Activated CD4-positive, CD25-positive, alpha-beta regulatory T cell (primary cell): ENCODE results near the gene CNOT6.

Source experiments
- DNase-seq, 4 experiments: peaks; one replicate each; lab custom pipeline; 2025; lab: John Stamatoyannopoulos, UW

Gene CNOT6

DNA sequence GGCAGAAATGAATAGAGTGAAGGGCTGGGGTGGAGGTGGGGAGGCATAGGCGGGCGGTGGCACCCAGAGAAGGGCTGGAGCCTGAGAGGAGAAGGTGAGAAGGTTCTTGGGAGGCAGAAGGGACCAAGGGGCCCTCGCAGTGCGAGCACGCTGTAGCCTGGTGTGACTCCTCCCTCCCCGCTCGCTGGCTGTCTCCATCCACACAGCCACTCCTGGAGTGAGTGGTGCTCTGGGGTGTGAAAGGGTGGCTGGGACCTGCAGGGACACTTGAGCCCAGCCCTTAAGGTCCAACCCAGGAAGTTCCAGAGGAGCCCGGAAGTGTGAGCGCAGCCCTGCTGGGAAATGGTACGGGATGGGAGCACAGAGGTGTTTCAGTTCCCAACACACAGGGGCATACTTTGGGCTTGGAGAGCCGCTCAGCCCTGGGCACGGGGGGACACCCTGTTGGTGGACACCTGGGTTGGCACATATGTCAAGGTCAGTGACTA is 106.4 kb downstream of the CNOT6 start:
- no peak for DNase-seq

DNA sequence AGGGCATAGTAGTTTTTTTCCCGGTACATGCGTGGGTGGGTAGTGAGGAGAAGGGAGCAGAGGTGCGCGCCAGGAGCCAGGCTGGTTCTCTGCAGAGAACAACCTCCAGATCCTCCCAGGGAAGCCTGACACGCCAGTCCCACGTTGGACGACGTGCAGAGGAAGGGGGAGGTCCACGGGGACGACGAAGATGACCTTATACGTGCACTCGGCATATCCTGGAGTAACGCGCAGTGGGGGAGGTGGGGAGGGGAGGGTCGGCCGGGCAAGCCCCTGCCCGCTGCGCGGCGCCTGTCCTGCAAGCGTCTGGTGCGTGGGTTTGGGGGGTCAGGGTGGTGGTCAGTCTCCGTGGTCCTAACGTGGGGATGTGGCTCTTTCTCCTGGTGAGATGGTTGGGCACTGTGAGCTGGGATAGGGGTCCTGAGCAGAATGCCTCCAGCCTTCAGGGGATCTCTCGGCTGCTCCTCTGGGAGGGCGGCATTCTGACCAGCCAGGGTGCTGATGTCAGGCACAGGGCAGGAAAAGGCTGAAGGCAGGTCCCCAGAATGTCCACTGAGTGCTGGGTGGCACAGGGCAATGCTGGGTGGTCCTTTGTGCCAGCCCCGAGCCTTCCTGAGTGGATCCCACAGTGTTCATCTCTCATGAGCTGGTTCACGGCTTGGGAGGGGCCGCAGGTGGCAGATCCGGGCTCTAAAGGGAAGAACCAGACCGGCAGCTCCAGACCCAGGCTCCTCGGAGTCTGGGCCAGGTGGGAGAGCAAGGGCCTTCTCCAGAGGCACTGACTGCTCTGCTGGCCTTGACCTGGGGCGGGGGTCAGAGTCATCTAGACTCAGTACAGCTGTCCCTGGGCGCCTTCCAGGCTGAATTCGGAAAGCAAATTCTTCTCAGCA is 107.7 kb downstream of the CNOT6 start:
- DNase-seq: no peak

DNA sequence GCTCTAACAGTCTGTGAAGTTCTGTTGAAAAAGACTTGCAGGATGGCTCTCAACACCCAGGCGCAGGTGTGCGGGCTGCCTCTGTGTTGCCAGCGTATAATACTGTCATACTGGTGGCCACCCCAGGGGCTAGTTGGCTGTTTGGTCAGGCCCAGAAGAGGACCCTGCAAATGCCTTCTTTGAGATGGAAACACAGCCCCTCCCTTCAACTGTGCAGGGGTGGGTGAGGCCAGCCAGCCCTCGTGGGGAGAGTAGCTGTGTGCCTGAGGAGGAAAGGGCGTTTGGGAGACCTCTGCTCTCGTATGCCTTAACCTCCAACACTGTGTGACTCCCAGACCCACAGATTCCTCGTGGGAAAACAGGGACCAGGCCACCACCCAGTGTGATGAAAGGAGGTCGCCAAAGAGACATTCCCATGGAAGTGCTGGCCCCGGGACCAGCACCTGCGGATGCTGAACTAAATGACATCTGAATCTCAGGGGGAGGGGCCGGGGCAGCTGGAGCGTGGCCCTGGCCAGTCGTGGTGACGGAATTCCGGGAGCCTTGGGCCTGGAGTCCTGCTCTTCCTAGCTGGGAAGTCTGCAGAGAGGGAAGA is 108.4 kb downstream of the CNOT6 start:
- DNase-seq: no peak

DNA sequence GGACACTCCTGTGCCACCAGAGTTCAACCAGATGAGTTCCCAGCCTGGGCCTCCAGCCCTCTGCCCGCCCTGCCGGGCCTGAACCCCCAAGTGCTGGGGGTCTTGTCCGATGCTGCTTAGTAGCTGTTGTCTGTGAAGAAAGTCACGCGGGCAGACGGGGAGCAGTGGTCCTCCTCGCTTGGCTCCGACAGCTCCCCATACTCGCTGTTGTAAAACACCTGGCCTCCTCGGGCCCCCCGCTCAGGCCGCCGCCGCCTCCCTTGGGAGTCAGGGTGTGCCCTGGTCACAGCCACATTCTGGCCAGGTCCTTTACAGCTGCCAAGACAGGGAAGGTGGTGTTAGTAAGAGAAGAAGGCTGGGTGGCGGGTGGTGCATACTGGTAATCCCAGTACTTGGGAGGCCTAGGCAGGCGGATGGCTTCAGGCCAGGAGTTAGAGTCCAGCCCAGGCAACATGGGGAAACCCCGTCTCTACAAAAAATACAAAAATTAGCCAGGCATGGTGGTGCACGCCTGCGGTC is 109.0 kb downstream of the CNOT6 start:
- no peak for DNase-seq

DNA sequence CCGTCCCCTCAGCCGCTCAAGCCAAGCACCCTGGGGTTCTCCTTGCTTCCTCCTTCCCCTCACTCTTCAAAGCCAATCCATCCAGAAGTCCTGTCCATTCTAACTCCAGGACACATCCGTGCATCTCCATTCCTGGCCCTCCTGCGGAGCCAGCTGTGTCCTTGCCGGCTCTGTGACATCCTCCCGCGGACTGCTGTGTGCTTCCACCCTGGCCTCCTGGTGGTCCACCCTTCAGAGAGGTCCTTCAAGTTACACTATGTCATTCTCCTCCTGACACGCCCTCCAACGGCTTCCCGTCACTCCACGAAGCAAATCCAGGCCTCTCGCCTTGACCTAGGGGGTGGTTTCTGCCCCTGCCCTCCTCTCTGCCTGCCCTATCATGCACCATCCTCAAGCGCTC is 110.1 kb downstream of the CNOT6 start:
- DNase-seq: no peak

DNA sequence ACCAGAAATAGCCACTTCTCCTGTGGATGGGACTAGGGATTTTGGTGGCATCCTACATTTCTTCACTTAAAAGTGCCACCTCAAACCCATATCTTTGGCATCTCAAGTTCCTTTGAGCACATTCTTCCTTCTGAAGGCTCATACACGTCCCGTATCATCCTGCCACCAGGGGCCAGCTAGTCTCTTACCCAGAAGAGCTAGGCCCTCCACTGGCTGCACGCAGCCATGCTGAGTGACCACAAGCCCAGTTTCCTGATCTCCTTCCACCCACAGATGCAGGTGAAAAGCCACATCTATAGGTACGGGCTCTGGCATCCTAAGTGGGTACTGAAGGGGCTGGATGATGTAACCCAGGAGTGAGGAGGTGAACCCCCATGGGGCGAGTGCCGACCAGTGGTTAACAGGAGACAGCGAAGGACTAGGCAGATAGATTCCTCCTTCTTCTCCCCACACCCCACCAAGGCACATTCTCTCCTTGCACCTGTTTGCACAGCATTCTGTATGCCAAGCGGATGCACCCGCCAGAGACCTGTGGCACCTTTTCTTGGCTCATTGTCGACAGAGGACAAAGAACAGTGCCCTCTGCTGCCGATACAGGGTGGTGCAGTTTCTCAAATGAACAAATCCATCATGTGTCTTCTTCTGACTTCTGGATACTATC is 111.5 kb downstream of the CNOT6 start:
- peak; percentile 17 to 56 (median 28) for DNase-seq

DNA sequence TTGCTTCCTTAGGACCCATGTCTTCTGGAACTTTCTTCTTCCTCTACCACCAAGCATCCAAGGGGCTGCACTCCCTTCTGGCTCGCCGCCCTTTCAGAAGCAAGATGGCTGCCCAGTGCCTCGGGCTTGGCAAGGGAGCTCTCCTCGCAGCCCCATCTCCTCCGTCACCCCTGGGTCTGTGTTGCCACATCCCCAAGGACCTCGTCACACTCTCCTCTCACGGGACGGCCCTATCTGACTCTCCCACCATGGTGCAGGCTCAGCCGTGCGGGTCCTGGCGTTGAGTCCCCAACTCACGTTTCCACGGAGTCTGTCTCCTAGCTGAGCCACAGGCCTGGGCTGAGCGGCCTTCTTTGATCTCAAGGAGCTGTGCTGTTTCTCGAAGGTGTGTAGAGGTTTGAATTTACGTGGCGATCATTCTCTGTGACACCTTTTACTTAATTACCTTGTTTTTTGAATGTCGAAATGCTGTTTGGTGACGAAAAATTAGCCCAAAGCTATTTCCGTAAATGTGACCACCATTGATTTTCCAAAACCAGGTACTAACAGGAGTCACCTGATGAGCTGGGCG is 112.1 kb downstream of the CNOT6 start:
- no peak for DNase-seq

DNA sequence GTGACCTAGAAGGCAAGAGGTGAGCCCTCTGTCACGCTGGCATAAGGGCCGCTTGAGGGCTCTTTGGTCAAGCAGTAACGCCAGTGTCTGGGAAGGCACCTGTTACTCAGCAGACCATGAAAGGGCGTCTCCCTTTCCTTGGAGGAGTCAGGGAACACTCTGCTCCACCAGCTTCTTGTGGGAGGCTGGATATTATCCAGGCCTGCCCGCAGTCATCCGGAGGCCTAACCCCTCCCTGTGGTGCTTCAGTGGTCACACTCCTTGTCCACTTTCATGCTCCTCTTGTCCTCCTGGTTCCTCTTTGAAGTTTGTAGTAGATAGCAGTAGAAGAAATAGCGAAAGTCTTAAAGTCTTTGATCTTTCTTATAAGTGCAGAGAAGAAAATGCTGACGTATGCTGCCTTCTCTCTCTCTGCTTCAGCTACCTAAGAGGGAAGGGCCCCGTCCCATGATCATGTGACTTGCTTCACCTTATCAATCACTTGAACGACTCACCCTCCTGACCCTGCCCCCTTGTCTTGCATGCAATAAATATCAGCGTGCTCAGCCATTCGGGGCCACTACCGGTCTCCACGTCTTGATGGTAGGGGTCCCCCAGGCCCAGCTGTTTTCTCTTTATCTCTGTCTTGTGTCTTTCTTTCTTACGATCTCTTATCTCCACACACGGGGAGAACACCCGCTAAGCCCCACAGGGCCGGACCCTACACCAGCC is 113.8 kb downstream of the CNOT6 start:
- no peak for DNase-seq

DNA sequence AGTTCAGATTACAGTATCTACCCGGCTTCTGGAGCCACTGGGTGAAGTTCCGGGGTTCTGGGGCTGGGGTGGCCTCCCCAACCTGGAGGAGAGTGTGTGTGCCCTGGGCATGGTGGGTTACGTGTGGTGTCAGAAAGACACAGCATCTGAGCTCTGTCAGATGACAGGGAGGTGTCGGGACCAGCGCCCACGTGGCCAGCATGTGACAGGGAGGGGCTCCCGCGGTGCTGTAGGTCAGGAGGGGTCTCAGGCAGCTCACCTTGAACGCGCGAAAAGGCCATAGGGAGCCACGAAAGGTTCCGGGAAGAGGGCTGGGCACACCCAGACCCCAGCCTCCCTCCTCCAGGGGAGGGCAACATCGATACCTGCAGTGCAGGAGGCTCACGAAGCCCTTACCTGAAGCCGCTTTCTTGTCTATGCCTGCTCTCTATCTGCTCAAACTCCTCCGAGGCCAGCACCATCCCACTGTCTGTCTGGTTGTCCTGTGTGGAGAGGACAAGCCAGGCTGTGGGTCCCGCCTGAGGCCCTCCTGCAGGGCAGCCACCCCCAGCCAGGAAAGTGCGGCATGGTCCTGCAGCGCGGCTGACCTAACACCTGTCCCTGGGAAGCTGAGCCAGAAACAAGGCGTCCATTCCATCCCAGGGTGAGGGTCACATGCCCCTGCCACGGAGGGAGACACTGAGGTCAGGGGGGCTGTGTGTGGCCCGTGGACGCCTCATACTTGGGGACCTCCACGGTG is 114.6 kb downstream of the CNOT6 start:
- DNase-seq: no peak

DNA sequence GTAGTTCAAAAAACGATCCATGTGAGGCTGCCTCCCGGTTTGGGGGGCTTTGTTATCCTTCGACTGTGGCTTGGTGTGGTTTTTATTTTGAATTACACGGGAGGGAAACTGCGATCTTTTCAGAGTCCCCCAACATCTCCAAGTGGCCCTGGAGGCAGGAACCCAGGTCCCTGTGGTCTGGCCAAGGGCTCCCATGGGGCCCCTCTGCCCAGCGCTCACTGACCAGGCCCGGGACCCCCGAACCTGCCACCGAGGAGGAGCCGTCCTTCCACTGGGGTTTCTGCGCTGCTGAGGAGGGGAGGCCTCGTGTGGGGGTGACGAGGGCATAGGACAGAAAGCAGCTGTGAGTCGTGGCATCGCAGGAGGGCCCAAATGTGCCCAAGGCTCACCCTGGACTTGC is 115.2 kb downstream of the CNOT6 start:
- no peak for DNase-seq

DNA sequence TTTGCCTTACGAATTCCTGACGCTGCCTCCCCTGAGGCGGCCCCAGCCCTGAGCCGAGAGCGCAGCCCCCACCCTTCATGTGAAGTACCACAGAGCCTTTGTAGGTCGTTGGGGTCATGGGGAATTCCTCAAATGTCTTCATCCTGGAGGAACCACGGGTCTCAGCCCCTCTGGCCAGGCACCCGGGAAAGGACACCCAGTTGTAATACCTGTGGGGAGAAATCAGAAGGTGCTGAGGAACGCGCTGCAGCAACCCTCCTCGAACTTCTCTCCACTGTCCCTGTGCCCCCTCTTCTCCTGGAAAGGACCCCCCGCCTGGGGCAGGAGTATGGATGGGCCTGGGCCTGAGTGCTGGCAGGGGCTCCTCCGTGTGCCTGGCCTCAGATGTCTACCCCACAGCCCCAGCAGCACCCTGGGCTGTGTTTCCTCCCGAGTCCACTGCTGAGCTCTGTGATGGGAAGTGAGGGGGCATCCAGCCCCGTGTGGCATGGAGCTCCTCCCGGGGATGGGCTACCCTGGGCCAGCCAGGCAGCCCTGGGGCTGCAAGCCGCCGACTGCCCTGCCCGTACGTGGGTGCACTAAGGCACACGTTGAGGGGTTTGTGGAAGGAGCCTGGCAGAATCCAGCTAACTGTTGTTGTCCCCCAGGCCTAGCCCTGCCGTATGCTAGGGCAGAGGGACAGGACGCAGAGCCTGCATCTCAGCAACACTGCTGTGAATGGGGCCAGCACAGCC is 115.8 kb downstream of the CNOT6 start:
- DNase-seq: no peak

DNA sequence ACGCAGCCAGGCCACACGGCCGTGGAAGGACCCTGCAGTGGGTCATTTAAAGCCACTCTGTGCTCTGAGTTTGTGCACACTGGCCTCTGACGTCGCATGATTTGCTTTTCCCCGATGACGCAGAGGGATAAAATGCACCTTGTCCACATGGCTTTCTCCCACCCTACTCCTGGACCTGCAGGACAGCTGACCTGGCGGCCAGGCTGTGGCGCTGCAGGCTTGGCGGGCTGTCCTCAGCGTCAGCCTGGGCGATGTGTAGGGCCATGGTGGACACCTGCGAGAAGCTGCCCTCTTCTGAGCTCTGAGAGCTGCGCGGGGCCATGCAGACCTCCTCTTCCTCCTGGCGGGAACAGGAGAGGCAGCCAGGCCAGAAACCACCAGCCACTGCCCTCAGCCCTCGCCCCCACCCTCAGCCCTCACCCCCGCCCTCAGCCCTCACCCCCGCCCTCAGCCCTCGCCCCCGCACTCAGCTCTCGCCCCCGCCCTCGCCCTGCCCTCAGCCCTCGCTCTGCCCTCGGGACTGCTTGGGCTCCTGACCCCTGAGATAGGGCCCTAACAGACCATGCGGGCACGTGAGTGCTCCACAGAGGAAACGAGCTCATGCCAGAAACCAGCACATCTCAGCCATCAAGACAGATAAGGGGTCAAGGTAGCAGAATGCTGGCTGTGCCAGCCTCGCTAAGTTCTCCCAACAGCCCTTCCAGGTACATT is 117.1 kb downstream of the CNOT6 start:
- DNase-seq: no peak

DNA sequence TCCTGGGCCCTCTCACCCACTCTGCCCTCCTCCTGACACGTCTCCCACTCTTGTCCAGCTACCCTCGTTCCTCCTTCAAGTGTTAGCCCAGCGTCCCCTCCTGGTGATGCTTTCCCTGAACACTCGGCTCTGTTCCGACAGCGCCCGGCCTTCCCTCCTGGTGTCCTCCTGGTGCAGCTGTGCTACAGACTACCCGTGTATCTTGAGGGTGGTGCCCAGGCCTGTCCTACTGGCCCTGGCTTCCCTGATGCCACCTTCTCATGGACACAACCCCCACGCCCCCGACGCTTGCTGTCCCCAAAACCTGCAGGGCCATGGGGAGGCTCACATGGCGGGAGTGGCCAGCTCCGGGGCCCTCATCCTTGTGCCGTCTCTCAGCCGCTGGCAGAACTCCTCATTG is 118.5 kb downstream of the CNOT6 start:
- DNase-seq: no peak

DNA sequence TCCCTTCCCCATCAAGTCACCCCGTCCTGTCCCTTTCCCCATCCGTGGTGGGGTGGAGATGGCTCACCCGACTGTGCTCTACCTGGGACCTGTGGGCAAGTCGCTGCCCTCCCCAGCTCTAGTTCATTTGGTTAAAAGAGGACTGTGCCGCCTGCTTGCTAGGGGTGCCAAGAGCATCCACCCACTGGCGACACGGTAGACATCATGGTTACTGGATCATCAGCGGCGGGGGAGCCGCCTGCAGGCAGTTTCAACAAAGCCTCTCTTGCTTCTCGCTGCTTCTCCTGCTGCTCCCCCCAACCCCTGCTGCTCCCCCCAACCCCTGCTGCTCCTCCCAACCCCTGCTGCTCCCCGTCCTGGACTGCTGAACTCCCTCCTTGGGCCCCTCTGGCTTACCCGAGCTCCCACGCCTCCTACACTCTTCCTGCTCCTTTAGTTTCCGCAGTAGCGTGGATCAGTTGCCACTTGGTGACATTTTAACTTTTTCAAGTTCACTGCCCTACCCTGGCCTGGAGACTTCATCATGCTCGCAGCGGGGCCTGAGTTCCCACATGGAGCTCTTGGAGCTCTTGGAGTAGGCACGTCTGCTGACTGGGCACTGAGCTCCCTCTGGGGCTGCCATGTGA is 119.1 kb downstream of the CNOT6 start:
- DNase-seq: no peak

DNA sequence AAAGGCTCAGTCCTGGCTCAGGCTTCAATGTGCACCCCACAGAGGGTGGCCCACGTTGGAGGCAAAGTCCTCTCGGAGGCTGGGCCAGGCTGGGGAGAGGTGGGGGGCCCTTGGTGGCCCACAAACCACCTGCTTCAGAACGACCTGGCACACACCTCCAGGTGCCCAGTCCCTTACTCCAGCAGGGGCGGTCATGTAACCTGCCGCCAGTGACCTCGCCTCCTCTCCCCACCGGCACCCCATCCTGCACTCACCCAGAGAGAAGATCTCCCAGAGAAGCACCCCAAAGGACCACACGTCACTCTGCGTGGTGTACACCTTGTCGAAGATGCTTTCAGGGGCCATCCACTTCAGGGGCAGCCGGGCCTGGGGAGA is 119.6 kb downstream of the CNOT6 start:
- DNase-seq: no peak

DNA sequence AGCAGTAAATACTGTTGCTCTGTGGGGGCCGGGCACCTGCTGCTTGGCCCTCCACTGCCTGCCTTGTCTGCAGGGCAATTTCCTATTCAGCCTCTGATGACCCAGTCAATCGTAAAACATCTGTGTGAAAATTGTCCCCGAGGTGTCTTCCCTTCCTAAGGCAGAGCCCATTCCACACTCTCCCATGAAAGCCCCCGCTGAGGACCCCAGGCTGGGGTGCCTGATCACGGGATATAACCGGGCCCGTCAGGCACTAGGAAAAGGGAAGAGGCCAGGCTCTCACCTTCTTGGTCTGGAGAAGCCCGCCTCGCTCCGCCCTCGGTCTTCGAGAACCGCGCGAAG is 124.3 kb downstream of the CNOT6 start:
- no peak for DNase-seq

DNA sequence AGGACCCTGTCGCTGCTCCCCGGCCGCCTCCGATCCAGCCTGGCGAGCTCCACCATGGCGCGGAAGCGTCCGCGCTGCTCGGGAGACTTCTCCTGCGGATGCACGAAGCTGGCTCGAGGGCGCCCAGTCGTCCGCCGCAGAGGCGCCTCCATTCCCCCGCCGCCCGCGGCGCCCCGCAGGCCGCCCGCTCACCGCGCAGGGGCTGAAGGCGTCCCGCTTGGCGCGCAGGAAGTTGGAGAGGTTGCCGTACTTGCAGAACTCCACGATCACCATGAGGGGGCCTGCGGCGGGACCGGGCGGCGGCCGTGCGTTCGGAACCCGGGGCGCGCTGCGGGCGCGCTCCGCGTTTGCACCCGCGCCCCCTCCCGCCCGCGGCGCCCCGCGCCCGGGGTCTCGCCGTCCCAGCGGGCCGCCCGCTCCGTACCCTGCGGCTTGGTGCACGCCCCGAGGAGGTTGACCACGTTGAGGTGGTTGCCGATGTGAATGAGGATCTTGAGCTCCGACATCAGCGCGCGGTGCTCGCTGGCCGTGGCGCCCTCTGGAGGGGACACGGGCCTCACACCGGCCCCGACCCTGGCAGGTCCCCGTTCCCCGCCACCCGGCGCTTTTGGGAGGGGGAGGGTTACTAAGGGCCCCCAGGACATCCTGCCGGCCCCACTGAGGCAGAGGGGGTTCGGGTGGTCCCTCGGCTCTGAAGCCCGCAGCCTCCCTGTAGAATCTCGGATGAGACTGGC is 124.8 kb downstream of the CNOT6 start:
- peak in 1 of 4 experiments; percentile 14 for DNase-seq

DNA sequence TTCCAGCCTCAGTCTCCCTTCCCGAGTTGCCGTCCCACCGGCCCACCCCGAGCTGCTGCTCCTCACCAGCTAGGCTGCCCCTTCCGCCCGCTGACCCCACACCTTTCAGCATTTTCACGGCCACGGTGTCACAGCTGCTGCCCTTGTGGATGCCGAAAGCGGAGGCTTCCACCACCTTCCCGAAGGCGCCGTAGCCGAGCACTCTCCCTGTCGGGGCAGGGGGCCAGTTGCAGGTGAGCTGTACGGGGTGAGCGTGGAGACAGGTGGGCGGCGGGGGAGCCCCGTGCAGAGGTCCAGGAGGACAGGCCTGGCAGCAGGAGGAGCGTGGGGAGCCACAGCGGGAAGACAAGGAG is 125.4 kb downstream of the CNOT6 start:
- no peak for DNase-seq

DNA sequence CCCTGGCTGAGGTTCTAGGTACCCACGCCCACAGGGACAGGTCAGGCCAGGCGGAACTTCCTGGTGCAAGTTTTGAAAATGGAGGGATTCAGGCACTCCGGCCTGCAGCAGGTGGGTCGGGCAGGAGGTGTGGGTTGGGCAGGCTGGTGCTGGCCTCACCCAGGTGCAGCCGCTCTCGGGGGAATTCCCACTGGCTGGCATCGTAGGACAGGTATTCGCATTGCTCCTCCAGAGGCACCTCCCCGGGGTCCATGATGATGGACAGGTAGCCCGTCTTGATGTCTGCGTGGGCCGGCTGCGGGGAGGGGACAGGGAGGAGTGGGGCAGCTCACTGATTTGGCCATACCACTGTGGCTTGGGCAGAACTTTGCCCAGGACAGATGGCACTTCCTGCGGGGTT is 125.8 kb downstream of the CNOT6 start:
- DNase-seq: no peak
